Psoas muscle (tissue), 8 donors: ENCODE results near the gene DNAJA2. TPM values are rescaled to one million over a fixed set of nuclear protein-coding genes. Genes with fewer than 3 reads are reported as not detected.
"Not testable (repeated sequence)": the region's sequence is repeated elsewhere in the genome, so short reads cannot be mapped to it uniquely, and the experiment has no call there.

Source experiments
- ATAC-seq, 4 donors: fragments of 200-7000 bp; cut with Tn5 transposase; one replicate each; pipeline ENCODE4 v1.9.1; 2020; ENCODE audit warnings: moderate library complexity in 3 of 4, mild to moderate bottlenecking in 2 of 4
- DNase-seq, 2 donors: peaks; one replicate each; pipeline ENCODE4 v3.0.0-alpha.2; 2020
- H3K27ac ChIP-seq: fragments of 200-600 bp; one replicate; pipeline ENCODE4 v1.8.0; 2022
- H3K27me3 ChIP-seq, 3 donors: fragments of 200-600 bp in 1 of 3; one replicate each; pipeline versions ENCODE4 v1.6.1 to v1.8.0; 2013 to 2022; ENCODE audit warnings: low read length in 2 of 3, mild to moderate bottlenecking in 2 of 3, moderate library complexity in 1 of 3; ENCODE audit not compliant: insufficient read depth in 3 of 3
- H3K36me3 ChIP-seq, 2 donors: fragments of 200-600 bp in 1 of 2; one replicate each; pipeline versions ENCODE4 v1.6.1 to v1.8.0; 2013 to 2022; ENCODE audit warnings: low read depth in 1 of 2, mild to moderate bottlenecking in 1 of 2, moderate library complexity in 1 of 2; ENCODE audit not compliant: insufficient read depth in 1 of 2
- H3K4me1 ChIP-seq: fragments of 200-600 bp; one replicate; pipeline ENCODE4 v1.8.0; 2022
- H3K4me3 ChIP-seq: fragments of 200-600 bp; one replicate; pipeline ENCODE4 v1.8.0; 2022; ENCODE audit warnings: mild to moderate bottlenecking
- H3K9me3 ChIP-seq: fragments of 200-600 bp; one replicate; pipeline ENCODE4 v1.8.0; 2022
- CTCF ChIP-seq: fragments of 200-600 bp; IDR thresholded peaks from one replicate; pipeline ENCODE4 v1.8.0; 2022; ENCODE audit warnings: antibody characterized with exemption
- WGBS, 3 donors: extraction: QIAGEN DNeasy Blood & Tissue Kit; methylation state at CpG; one replicate each; pipeline versions ENCODE4 v1.1.6 to v1.1.7; 2013; 5-methylcytosine and 5-hydroxymethylcytosine counted together
- intact Hi-C, 2 donors: fragments of 100-400 bp; cut with DNase I; formaldehyde crosslinking; loops; one replicate each; pipeline versions ENCODE4 v1.11.0 to v1.14.2; 2022
- polyA plus RNA-seq, 3 donors: library from polyadenylated mRNA; stranded (reverse); fragments of 200-250 nt; gene quantifications; one replicate each; pipeline ENCODE4 v1.2.3, GENCODE V29; 2013
- total RNA-seq, 4 donors: library from RNA; stranded (reverse); fragmentation: NEBNext Ultra II Directional in 2 of 4; extraction: Animal tissue kit (Norgen Biotek cat#: 25700) in 2 of 4; gene quantifications; one replicate each; pipeline versions ENCODE4 v1.2.1 to v1.2.4, GENCODE V29; 2021 to 2023
- donor health status: healthy with polysubstance abuse.
- donor health status: DM: no; HTN: no; CAD: no; lungs with moderate emphysema.
- donor health status: Bipolar disorder and iron deficiency.
- donor health status: healthy.
- donor health status: DM: yes; HTN: yes; CAD: no.
- donor health status: DM: no; HTN: no; CAD: no.
- donor health status: DM: no; HTN: no; CAD: no.
- donor health status: DM: yes; HTN: yes; CAD: no.

Gene DNAJA2
- total and polyA plus RNA-seq, 7 donors = 64.3 to 96.4 (median 78.1) TPM

- intact Hi-C loops = no loop called here
- peak in 3 of 4 donors; percentile 48 to 61 (median 51) for ATAC-seq
These were observed 25.4 kb downstream of the DNAJA2 start for GRCh38 chr16:46947900-46948547.

GRCh38 chr16:46944713-46945112 is 28.8 kb downstream of the DNAJA2 start:
- intact Hi-C loops = not testable (repeated sequence)

More at GRCh38 chr16:46947900-46948547, 25.4 kb downstream of the DNAJA2 start:
- H3K9me3 ChIP-seq = no peaks in the 10 kb centered on the region
- DNase-seq = no peak
- H3K36me3 ChIP-seq = no peaks in the 10 kb centered on the region
- TF ChIP-seq CTCF = peak; percentile 24
- no peak overlapping the region for H3K27ac ChIP-seq
- no peak overlapping the region for H3K4me3 ChIP-seq
- no peaks in the 10 kb centered on the region for H3K4me1 ChIP-seq
- 85 to 92% (median 89%) methylated on average over 7 of the region's 7 CpGs for WGBS, 3 donors
- no peaks in the 10 kb centered on the region for H3K27me3 ChIP-seq

GRCh38 chr16:46937536-46937935 is 35.9 kb downstream of the DNAJA2 start:
- Histone ChIP-seq H3K36me3 (no peaks in the 10 kb centered on the region), H3K4me3 (no peak overlapping the region), H3K27ac (no peak overlapping the region), H3K4me1 (no peaks in the 10 kb centered on the region), H3K9me3 (no peaks in the 10 kb centered on the region), H3K27me3 (no peaks in the 10 kb centered on the region)
- intact Hi-C loops = loop anchor here in 1 of 2 donors (10.0 kb wide), 1 partner anchor 1227 kb away; no protein-coding TSS in a partner anchor
- ATAC-seq = no peak
- no peak for DNase-seq
- TF ChIP-seq CTCF = no peak

More at GRCh38 chr16:46944713-46945112, 28.8 kb downstream of the DNAJA2 start:
- 87 to 89% (median 89%) methylated on average over 8 of the region's 8 CpGs for WGBS, 3 donors
- not testable (repeated sequence) for H3K4me3 ChIP-seq, H3K36me3 ChIP-seq, H3K9me3 ChIP-seq, DNase-seq, H3K27ac ChIP-seq, ATAC-seq, H3K4me1 ChIP-seq, H3K27me3 ChIP-seq

GRCh38 chr16:46932802-46933201 is 40.7 kb downstream of the DNAJA2 start:
- H3K4me3 ChIP-seq = no peak overlapping the region
- DNase-seq (no peak), ATAC-seq (no peak)
- no peak overlapping the region for H3K27ac ChIP-seq
- intact Hi-C loops = loop anchor here in 1 of 2 donors (10.0 kb wide), 1 partner anchor 1232 kb away; no protein-coding TSS in a partner anchor
- no peaks in the 10 kb centered on the region for H3K9me3 ChIP-seq
- 57 to 63% (median 61%) methylated on average over 7 of the region's 7 CpGs for WGBS, 3 donors
- H3K36me3 ChIP-seq = peaks cover 0 to 25% of the 10 kb centered on the region in 2 donors
- H3K4me1 ChIP-seq = no peaks in the 10 kb centered on the region
- no peak for TF ChIP-seq CTCF
- no peaks in the 10 kb centered on the region for H3K27me3 ChIP-seq

- intact Hi-C loops = loop anchor here in 1 of 2 donors (10.0 kb wide), 1 partner anchor 1234 kb away; no protein-coding TSS in a partner anchor
- H3K9me3 ChIP-seq = no peaks in the 10 kb centered on the region
- no peak for TF ChIP-seq CTCF
- no peaks in the 10 kb centered on the region for H3K27me3 ChIP-seq
- peak overlapping the region; percentile 9 for H3K27ac ChIP-seq
- DNase-seq (no peak), ATAC-seq (no peak)
- H3K4me3 ChIP-seq = no peak overlapping the region
- peaks cover 13% of the 10 kb centered on the region for H3K4me1 ChIP-seq
- H3K36me3 ChIP-seq = peaks cover 0 to 36% of the 10 kb centered on the region in 2 donors
- WGBS, 3 donors = 68 to 74% (median 72%) methylated on average over 8 of the region's 8 CpGs
These were observed 42.6 kb downstream of the DNAJA2 start for GRCh38 chr16:46930861-46931260.
